A673 (cell line): ENCODE results near the gene MICU1.

Experiments used
- EZH2 ChIP-seq: fragments of 200-600 bp; sonication (generic); IDR thresholded peaks from 2 replicates; pipeline ENCODE4 v1.6.1; 2017; ENCODE audit warnings: borderline replicate concordance, low read depth, mild to moderate bottlenecking, mixed read lengths, antibody characterized with exemption, low read length; ENCODE audit not compliant: poor library complexity, severe bottlenecking
- TF ChIP-seq, protein P1 (sequence below): fragments of 300-800, 200-600 bp; sonication (generic); conservative IDR thresholded peaks from 2 replicates; pipeline ENCODE4 v1.5.1; 2017; ENCODE audit warnings: low read depth, mild to moderate bottlenecking, antibody characterized with exemption, low read length, moderate library complexity, mixed read lengths

DNA sequence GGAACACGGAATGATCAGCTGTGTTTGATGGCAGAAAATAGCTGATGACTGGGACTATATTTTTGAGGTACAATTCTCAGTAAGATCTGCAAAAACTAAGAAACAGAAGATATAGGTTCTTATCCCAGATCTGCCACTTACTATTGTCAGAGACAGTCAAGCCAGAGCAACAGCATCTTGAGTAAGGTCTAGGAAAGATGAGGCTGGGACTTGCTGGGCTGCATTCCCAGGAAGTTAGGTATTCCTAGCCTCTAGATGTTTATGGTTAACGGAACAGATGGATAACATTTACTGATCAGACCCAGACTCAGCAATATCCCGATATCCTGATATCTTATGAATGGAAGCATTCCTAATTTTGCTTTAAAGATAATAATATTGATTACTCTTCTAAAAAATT, 202.5 kb downstream of the MICU1 start:
- TF ChIP-seq, protein P1, sequence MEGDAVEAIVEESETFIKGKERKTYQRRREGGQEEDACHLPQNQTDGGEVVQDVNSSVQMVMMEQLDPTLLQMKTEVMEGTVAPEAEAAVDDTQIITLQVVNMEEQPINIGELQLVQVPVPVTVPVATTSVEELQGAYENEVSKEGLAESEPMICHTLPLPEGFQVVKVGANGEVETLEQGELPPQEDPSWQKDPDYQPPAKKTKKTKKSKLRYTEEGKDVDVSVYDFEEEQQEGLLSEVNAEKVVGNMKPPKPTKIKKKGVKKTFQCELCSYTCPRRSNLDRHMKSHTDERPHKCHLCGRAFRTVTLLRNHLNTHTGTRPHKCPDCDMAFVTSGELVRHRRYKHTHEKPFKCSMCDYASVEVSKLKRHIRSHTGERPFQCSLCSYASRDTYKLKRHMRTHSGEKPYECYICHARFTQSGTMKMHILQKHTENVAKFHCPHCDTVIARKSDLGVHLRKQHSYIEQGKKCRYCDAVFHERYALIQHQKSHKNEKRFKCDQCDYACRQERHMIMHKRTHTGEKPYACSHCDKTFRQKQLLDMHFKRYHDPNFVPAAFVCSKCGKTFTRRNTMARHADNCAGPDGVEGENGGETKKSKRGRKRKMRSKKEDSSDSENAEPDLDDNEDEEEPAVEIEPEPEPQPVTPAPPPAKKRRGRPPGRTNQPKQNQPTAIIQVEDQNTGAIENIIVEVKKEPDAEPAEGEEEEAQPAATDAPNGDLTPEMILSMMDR = no peak
- no peak for TF ChIP-seq EZH2
